NT2/D1 (cell line): ENCODE results near the gene SLC26A9.
A peak's percentile ranks its signal among the peaks of the same experiment; 100 is the strongest.

ENCODE experiments used
- DNase-seq: peaks from one replicate; pipeline ENCODE4 v3.0.0-alpha.2; 2011; ENCODE audit warnings: low read depth, low spot score
- H3K27me3 ChIP-seq: 2 replicates; pipeline ENCODE4 v1.6.0; 2011; ENCODE audit warnings: mild to moderate bottlenecking; ENCODE audit not compliant: insufficient read length, insufficient read depth
- H3K36me3 ChIP-seq: 2 replicates; pipeline ENCODE4 v1.6.1; 2011; ENCODE audit warnings: mild to moderate bottlenecking, low read length, mixed read lengths; ENCODE audit not compliant: insufficient read depth, insufficient read length
- H3K4me1 ChIP-seq: 2 replicates; pipeline ENCODE4 v1.5.1; 2011; ENCODE audit not compliant: insufficient read depth, insufficient read length
- H3K4me3 ChIP-seq: 2 replicates; pipeline ENCODE4 v1.5.1; 2011; ENCODE audit warnings: low read depth; ENCODE audit not compliant: insufficient read length
- H3K9ac ChIP-seq: 2 replicates; pipeline ENCODE4 v1.6.0; 2011; ENCODE audit warnings: low read depth; ENCODE audit not compliant: insufficient read length
- H3K9me3 ChIP-seq: 2 replicates; pipeline ENCODE4 v1.5.1; 2011; ENCODE audit warnings: mild to moderate bottlenecking, low read length; ENCODE audit not compliant: insufficient read depth
- SUZ12 ChIP-seq: IDR thresholded peaks from 2 replicates; pipeline ENCODE4 v1.6.1; 2011; ENCODE audit not compliant: insufficient read length, insufficient read depth; ENCODE audit errors: extremely low read depth
- YY1 ChIP-seq: IDR thresholded peaks from 2 replicates; pipeline ENCODE4 v1.6.1; 2011; ENCODE audit not compliant: insufficient read length, insufficient read depth
- ZNF274 ChIP-seq: IDR thresholded peaks from 2 replicates; pipeline ENCODE4 v1.6.1; 2011; ENCODE audit warnings: mild to moderate bottlenecking, low read depth, low read length

Gene SLC26A9

DNA sequence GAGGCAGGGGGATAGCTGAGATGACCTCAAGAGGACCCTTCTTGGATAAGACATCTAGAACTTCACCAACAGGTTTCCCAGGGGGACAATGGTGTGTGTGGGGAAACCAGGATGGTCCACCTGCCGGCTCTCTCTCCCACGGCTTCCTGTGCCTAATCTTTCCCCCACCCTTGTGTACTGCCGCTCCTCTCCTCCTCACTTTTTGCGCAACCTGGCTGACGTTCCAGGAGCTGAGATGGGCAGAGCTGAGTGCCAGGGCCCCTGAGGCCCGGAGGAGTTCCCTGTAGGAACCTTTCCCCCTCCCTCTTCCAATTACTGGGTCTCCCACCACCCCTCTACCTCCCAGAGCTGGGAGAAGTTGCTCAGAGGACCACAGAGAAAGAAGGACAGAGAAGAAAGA, 6.9 kb downstream of the SLC26A9 start:
- H3K36me3 ChIP-seq, result no peaks in the 10 kb centered on the region
- H3K4me3 ChIP-seq, result no peak overlapping the region
- TF ChIP-seq SUZ12 (no peak), ZNF274 (no peak), YY1 (no peak)
- H3K4me1 ChIP-seq, result peaks cover 27% of the 10 kb centered on the region
- H3K9me3 ChIP-seq, result no peaks in the 10 kb centered on the region
- DNase-seq, result no peak
- no peak overlapping the region for H3K9ac ChIP-seq
- no peaks in the 10 kb centered on the region for H3K27me3 ChIP-seq

DNA sequence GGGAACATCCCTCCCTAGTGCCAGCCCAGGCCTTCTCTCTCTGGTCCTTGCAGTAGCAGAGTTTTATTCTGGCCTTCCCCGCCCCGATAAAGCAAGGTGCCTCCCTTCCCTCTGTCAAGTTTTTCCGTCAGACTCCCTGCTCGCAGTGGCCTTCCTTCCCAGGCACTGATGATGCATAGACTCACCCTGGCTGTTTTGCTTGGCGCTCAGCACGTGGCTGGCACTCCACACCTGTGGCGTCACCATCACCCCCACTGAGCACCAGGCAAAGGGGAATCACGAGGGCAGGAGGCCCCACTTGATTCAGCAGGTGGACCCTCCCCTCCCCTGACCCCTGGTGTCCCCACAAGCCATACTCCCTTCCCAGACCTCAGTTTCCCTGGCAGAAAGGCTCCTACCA, 7.4 kb downstream of the SLC26A9 start:
- Histone ChIP-seq H3K4me3 (no peak overlapping the region), H3K4me1 (peaks cover 26% of the 10 kb centered on the region), H3K36me3 (no peaks in the 10 kb centered on the region), H3K9me3 (no peaks in the 10 kb centered on the region), H3K9ac (no peak overlapping the region), H3K27me3 (no peaks in the 10 kb centered on the region)
- DNase-seq, result no peak
- TF ChIP-seq SUZ12 (no peak), YY1 (no peak), ZNF274 (no peak)

DNA sequence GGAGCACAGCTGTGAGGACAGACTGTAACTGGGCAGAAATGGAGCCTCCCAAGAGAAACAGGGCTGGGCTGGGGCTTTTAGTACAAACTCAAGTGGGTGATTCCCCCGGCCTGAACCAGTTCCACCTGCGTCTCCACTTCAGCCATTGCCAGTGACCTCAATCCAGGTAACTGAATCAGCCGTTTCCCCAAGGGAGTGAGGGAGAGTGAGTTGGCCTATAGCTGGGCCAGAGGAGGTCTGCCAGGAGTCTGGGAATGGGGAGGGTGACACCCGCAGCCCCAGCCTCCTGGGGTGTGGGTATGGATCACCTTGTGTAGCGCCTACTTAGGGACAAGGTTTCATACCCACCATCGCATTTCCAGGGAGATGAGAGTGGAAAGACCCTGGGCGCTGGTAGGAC, 8.5 kb downstream of the SLC26A9 start:
- Histone ChIP-seq H3K9me3 (no peaks in the 10 kb centered on the region), H3K27me3 (no peaks in the 10 kb centered on the region), H3K9ac (no peak overlapping the region), H3K36me3 (no peaks in the 10 kb centered on the region), H3K4me1 (peaks cover 17% of the 10 kb centered on the region), H3K4me3 (no peak overlapping the region)
- no peak for TF ChIP-seq ZNF274
- no peak for TF ChIP-seq SUZ12
- TF ChIP-seq YY1, result no peak
- DNase-seq, result no peak

DNA sequence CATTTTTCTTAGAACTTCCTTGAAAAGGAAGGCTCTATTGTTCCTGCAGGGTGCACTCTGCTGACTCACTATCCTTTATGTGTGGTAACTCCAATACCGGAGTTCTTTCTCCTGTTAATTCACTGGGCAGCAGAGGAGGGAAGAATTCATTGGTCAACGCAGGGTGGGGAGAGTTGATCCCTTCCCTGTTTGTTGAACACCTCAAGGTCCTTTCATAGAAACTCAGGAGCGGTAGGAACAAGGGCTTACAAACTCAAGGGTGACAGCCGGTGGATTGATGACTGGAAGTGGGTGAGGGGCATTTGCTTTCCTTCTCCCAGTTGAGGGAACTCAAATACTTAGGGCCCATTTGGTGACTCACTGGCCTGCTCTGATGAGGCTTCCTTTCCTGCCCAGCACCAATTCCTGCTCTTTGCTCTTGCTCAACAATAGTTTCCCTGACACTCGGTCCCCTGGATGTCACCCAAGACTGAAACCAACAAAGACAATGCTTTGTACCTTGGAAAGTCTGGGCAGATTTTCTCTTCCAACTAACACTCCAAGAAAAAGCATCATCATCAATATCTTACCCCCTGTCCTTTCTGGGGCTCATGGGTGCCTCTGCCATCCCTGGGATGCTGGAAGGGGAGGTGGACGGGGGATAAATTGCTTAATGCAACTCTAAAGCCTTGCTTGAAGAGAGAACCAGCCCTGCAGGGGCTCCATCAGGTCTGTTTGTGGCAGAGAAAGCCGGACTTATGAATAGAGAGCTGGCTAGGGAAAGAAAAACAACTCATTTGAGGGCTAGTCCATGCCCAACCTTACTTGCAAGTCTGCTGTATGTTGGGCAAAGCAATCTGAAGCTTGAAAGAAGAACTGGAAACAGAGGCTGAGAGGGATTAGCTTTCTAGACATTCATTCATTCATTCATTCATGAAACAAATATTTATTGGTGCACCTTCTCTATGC, 9.3 kb downstream of the SLC26A9 start:
- Histone ChIP-seq H3K9me3 (no peaks in the 10 kb centered on the region), H3K36me3 (no peaks in the 10 kb centered on the region), H3K9ac (peak overlapping the region; percentile 21), H3K27me3 (no peaks in the 10 kb centered on the region), H3K4me3 (no peak overlapping the region), H3K4me1 (peaks cover 15% of the 10 kb centered on the region)
- TF ChIP-seq ZNF274 (no peak), YY1 (no peak), SUZ12 (no peak)
- DNase-seq, result peak; percentile 82

DNA sequence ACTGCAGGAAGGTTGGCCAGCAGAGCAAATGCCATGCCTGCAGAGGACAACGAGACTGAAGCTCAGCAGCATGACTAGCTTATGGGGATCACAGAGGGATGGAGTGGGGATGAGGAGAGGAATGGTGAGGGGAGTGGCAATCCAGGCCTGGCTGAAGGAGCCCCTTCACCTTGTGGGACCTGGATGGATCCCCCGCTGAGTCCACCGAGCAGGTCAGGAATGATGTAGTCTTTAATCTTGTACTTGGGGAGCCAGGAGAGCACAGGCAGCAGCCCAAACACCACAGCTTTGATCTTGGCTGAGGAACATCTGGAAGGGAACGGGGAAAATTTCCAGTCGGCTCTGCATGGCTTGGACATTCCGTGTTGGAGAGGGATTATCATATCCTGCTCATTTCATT, 10.5 kb downstream of the SLC26A9 start:
- no peak overlapping the region for H3K9ac ChIP-seq
- H3K4me3 ChIP-seq, result no peak overlapping the region
- TF ChIP-seq SUZ12 (no peak), YY1 (no peak), ZNF274 (no peak)
- DNase-seq, result no peak
- no peaks in the 10 kb centered on the region for H3K9me3 ChIP-seq
- peaks cover 12% of the 10 kb centered on the region for H3K4me1 ChIP-seq
- H3K27me3 ChIP-seq, result no peaks in the 10 kb centered on the region
- no peaks in the 10 kb centered on the region for H3K36me3 ChIP-seq

DNA sequence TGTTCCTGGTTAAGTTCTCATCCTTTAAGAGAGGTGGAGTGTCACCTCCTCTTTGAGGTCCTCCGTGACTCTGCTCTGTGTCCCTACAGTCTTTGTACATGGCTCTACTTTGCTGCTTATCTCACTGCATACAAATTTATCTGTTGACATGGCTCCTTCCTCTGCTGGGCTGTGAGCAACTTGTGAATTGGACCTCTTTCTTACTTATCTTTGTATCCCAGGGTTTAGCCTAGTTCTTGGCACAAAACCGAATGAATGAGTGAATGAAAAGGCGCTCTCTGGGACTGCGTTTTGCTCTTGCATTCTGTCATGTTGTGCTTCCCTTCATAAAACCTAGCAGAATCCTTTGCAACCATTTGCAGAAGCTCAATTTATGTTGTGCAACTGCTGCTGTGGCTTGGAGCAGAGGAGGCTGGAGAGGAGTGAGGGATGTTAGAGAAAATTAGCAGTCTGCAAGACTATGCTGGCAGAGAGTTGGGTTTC, 12.4 kb downstream of the SLC26A9 start:
- H3K27me3 ChIP-seq, result no peaks in the 10 kb centered on the region
- no peaks in the 10 kb centered on the region for H3K9me3 ChIP-seq
- DNase-seq, result no peak
- peaks cover 12% of the 10 kb centered on the region for H3K4me1 ChIP-seq
- H3K36me3 ChIP-seq, result no peaks in the 10 kb centered on the region
- no peak overlapping the region for H3K9ac ChIP-seq
- H3K4me3 ChIP-seq, result no peak overlapping the region
- no peak for TF ChIP-seq YY1
- TF ChIP-seq ZNF274, result no peak

DNA sequence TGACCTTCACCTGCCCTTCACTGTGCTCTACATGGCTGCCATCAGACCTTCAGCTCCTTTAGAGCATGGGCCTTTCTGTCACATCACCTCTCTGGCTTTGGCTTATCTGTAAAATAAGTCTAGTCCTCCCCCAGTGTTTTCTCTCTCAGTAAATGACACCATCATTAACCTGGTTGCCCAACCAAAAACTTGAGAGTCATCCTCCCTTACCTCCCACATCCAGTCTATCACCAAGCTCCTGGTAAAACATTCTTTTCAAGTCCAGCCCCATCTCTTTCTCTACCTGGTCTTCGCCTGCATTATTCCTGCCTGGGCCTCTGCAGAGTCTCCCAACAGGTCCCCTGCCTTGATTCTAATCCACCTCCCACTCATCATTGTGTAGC, 13.1 kb downstream of the SLC26A9 start:
- Histone ChIP-seq H3K4me1 (peaks cover 12% of the 10 kb centered on the region), H3K36me3 (no peaks in the 10 kb centered on the region), H3K27me3 (no peaks in the 10 kb centered on the region), H3K4me3 (no peak overlapping the region), H3K9me3 (no peaks in the 10 kb centered on the region), H3K9ac (no peak overlapping the region)
- TF ChIP-seq SUZ12 (no peak), ZNF274 (no peak), YY1 (no peak)
- DNase-seq, result no peak
